ENCODE data around the gene DGKQ.

DNA sequence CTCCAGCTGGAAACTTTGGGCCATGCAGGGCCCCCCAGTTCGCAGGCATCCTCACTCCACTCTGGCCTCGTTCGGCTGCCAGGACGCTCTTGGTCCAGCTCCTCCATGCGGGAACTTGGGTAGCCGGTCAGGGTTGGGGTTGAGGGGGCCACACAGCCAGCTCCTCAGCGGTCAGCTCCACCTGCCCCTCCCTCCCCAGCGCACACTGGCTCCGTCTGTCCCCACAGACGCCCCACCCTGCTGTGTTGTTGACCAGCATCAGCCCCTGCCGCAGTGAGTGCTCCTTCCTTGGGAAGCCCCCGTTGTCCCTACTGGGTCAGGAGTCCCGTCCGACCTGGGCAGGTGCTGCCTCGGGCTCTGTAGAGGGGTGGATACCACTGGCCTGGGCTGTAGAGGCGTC is 43.8 kb upstream of the DGKQ start:
- no peak for TF ChIP-seq POLR2A (IDR thresholded peaks at IDR 0.05)
- TF ChIP-seq, protein P1, sequence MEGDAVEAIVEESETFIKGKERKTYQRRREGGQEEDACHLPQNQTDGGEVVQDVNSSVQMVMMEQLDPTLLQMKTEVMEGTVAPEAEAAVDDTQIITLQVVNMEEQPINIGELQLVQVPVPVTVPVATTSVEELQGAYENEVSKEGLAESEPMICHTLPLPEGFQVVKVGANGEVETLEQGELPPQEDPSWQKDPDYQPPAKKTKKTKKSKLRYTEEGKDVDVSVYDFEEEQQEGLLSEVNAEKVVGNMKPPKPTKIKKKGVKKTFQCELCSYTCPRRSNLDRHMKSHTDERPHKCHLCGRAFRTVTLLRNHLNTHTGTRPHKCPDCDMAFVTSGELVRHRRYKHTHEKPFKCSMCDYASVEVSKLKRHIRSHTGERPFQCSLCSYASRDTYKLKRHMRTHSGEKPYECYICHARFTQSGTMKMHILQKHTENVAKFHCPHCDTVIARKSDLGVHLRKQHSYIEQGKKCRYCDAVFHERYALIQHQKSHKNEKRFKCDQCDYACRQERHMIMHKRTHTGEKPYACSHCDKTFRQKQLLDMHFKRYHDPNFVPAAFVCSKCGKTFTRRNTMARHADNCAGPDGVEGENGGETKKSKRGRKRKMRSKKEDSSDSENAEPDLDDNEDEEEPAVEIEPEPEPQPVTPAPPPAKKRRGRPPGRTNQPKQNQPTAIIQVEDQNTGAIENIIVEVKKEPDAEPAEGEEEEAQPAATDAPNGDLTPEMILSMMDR (IDR thresholded peaks at IDR 0.05 in 8 of 11, conservative IDR thresholded peaks at IDR 0.05 in 3 of 11): no peak
- TF ChIP-seq POLR2AphosphoS5 (IDR thresholded peaks at IDR 0.05): no peak

All from spleen (tissue), 7 donors.